ENCODE results near the gene COG3. TPM values are rescaled to one million over a fixed set of nuclear protein-coding genes. Genes with fewer than 3 reads are reported as not detected.

The COG3 gene
- total RNA-seq, 2 donors from 2014 or later = 37.7 to 76.0 TPM

Small RNA genes within 50 kb of the gene (small RNA-seq; reads per million reads assigned to genes)
- gene RNA5SP27 (0 reads per million in 2 donors), gene TIMM9P3 (0 reads per million in 2 donors)

Other genes with a start within 250 kb of the COG3 start
- gene TPT1, start 123.8 kb upstream of the COG3 start, total RNA-seq = 1,000 to 10,000 TPM; 1,725 to 2,682 TPM
- gene SLC25A30, start 46.6 kb upstream of the COG3 start, total RNA-seq = 10 to 100 TPM; 12.6 to 14.2 TPM
- gene ERICH6B, start 150.8 kb downstream of the COG3 start, total RNA-seq = not detected
- 1 to 10 TPM in 1 of 2 donors, not detected in 1; 3.4 TPM for gene CBY2, start 237.4 kb downstream of the COG3 start, total RNA-seq